BE2C (cell line): ENCODE measurements around the gene RPL18A.

Experiments used
- DNase-seq: peaks from one replicate; pipeline ENCODE4 v3.0.0-alpha.2; 2020
- H3K27me3 ChIP-seq: fragments of 250-450 bp; sonication (Bioruptor Pico); 2 replicates; pipeline ENCODE4 v1.5.1; 2020; ENCODE audit warnings: mild to moderate bottlenecking
- H3K36me3 ChIP-seq: fragments of 250-450 bp; sonication (Bioruptor Pico); 2 replicates; pipeline ENCODE4 v1.5.1; 2020; ENCODE audit warnings: mild to moderate bottlenecking
- H3K4me1 ChIP-seq: fragments of 250-450 bp; sonication (Bioruptor Pico); 2 replicates; pipeline ENCODE4 v1.5.1; 2020
- H3K4me3 ChIP-seq: 2 replicates; pipeline ENCODE4 v1.5.1; 2011; ENCODE audit warnings: low read depth, low read length
- H3K9me3 ChIP-seq: fragments of 250-450 bp; sonication (Bioruptor Pico); 2 replicates; pipeline ENCODE4 v1.5.1; 2020
- CTCF ChIP-seq: IDR thresholded peaks from 2 replicates; pipeline ENCODE4 v1.5.1; 2012; ENCODE audit warnings: mild to moderate bottlenecking, low read depth, low read length

Gene RPL18A

GRCh38 chr19:17863520-17864182, 3.9 kb downstream of the RPL18A start:
- Histone ChIP-seq H3K27me3 (peaks cover 10% of the 10 kb centered on the region; the same call in 1 of the 2 replicates), H3K4me3 (no peak overlapping the region), H3K9me3 (no peaks in the 10 kb centered on the region), H3K36me3 (peaks cover 53% of the 10 kb centered on the region), H3K4me1 (no peaks in the 10 kb centered on the region)
- no peak for TF ChIP-seq CTCF
- DNase-seq: no peak

- Histone ChIP-seq H3K27me3 (peaks cover 28% of the 10 kb centered on the region), H3K9me3 (no peaks in the 10 kb centered on the region), H3K4me1 (no peaks in the 10 kb centered on the region), H3K36me3 (peaks cover 44% of the 10 kb centered on the region), H3K4me3 (no peak overlapping the region)
- DNase-seq: no peak
- no peak for TF ChIP-seq CTCF
These were observed 5.9 kb downstream of the RPL18A start for GRCh38 chr19:17865364-17866311.

DNA sequence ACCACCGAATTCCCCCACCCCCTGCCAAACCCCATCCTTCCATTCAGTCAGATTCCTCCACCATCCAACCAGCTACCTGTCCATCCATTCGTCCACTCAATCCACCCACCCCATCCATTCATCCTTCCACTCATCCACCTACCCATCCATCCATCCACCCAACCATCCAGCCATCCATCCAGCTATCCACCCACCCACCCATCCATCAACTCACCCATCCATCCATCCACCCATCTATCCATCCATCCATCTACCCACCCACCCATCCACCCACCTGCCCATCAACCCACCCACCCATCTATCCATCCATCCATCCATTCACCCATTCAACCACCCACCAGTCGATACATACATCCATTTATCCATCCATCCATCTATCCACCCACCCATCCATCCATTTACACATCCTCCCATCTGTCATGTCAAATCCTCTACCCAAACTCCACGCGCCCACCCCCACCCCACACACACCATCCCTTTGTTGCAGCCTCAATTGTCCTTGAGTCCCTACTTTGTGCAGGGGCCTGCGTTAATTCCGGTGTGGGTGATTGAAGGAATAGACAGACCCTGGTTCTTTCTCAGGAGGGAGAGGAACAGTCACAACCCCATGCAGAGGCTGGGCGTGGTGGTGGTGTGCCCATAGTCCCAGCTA, 6.7 kb downstream of the RPL18A start:
- peaks cover 36% of the 10 kb centered on the region for H3K27me3 ChIP-seq
- H3K4me1 ChIP-seq: no peaks in the 10 kb centered on the region
- peaks cover 36% of the 10 kb centered on the region for H3K36me3 ChIP-seq
- H3K9me3 ChIP-seq: no peaks in the 10 kb centered on the region
- TF ChIP-seq CTCF: no peak
- H3K4me3 ChIP-seq: no peak overlapping the region
- no peak for DNase-seq

DNA sequence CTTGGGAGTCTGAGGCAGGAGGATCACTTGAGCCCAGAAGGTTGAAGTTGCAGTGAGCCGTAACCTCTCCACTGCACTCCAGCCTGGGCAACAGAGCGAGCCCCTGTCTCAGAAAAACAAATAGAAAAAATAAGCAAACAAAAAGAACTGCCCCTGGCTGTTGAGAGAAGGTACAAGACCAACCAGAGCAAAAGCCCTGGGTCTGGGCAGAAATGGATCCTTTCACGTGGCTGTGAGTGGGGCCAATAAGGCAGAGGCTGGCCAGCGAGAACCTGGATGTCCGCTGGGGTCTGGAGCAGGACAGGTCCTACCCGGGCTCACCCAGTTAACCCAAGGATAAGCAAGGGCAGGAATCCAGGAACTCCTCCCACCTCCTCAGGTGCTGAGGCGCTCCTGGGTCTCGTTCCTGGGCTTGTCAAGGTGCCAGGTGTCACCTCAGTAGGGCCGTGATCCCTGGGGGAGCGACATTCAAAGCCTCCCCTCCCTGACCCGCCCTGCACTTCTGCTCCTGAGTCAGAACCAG, 7.3 kb downstream of the RPL18A start:
- no peak overlapping the region for H3K4me3 ChIP-seq
- no peaks in the 10 kb centered on the region for H3K4me1 ChIP-seq
- no peak for DNase-seq
- H3K27me3 ChIP-seq: peaks cover 42% of the 10 kb centered on the region
- no peaks in the 10 kb centered on the region for H3K9me3 ChIP-seq
- H3K36me3 ChIP-seq: peaks cover 30% of the 10 kb centered on the region
- no peak for TF ChIP-seq CTCF

GRCh38 chr19:17868669-17869068, 9.0 kb downstream of the RPL18A start:
- TF ChIP-seq CTCF: no peak
- DNase-seq: no peak
- H3K4me3 ChIP-seq: no peak overlapping the region

More at GRCh38 chr19:17868669-17869068, 9.0 kb downstream of the RPL18A start:
- H3K4me1 ChIP-seq: no peaks in the 10 kb centered on the region
- H3K36me3 ChIP-seq: peaks cover 13% of the 10 kb centered on the region
- peaks cover 59% of the 10 kb centered on the region for H3K27me3 ChIP-seq
- no peaks in the 10 kb centered on the region for H3K9me3 ChIP-seq
